DND-41 (cell line): ENCODE data around the gene CAMK4.
A peak's percentile ranks its signal among the peaks of the same experiment; 100 is the strongest.

ENCODE experiments used
- ATAC-seq: fragments of 200-7000 bp; cut with Tn5 transposase; 3 replicates; pipeline ENCODE4 v1.9.1; 2021; ENCODE audit warnings: low read depth; ENCODE audit not compliant: insufficient read depth
- DNase-seq: peaks from one replicate; pipeline ENCODE4 v3.0.0-alpha.2; 2020
- H2AFZ ChIP-seq: 2 replicates; pipeline ENCODE4 v1.6.0; 2012; ENCODE audit warnings: low read depth, low read length
- H3K27ac ChIP-seq: 2 replicates; pipeline ENCODE4 v1.5.1; 2012; ENCODE audit warnings: low read length, inconsistent platforms
- H3K27me3 ChIP-seq: fragments of 200-600 bp; sonication (generic); 2 replicates; pipeline ENCODE4 v1.6.0; 2012; ENCODE audit warnings: low read length, mild to moderate bottlenecking, inconsistent platforms; ENCODE audit not compliant: insufficient read depth, poor library complexity
- H3K36me3 ChIP-seq: 2 replicates; pipeline ENCODE4 v1.5.1; 2012; ENCODE audit warnings: low read length, inconsistent platforms; ENCODE audit not compliant: insufficient read depth
- H3K4me1 ChIP-seq: 2 replicates; pipeline ENCODE4 v1.5.1; 2012; ENCODE audit warnings: mild to moderate bottlenecking, low read length; ENCODE audit not compliant: insufficient read depth
- H3K4me2 ChIP-seq: 2 replicates; pipeline ENCODE4 v1.6.0; 2012; ENCODE audit warnings: mild to moderate bottlenecking, moderate library complexity, low read length, inconsistent platforms; ENCODE audit not compliant: insufficient read depth
- H3K4me3 ChIP-seq, 2 experiments: fragments of 200-600 bp in 1 of 2; shearing (Covaris generic) in 1 of 2; 2 replicates each; pipeline ENCODE4 v1.5.1; 2012 to 2016; ENCODE audit warnings: inconsistent platforms in 2 of 2, low read length in 2 of 2, mild to moderate bottlenecking in 2 of 2, low read depth in 1 of 2, moderate library complexity in 1 of 2
- H3K79me2 ChIP-seq: 2 replicates; pipeline ENCODE4 v1.6.0; 2012; ENCODE audit warnings: low read length, inconsistent platforms; ENCODE audit not compliant: insufficient read depth
- H3K9ac ChIP-seq: 2 replicates; pipeline ENCODE4 v1.6.0; 2012; ENCODE audit warnings: low read depth, mild to moderate bottlenecking, inconsistent platforms, low read length, moderate library complexity
- H3K9me3 ChIP-seq: 2 replicates; pipeline ENCODE4 v1.5.1; 2012; ENCODE audit warnings: low read length, moderate library complexity, mild to moderate bottlenecking, inconsistent platforms; ENCODE audit not compliant: insufficient read depth, severe bottlenecking
- H4K20me1 ChIP-seq: 2 replicates; pipeline ENCODE4 v1.6.0; 2012; ENCODE audit warnings: low read length; ENCODE audit not compliant: insufficient read depth
- CTCF ChIP-seq: IDR thresholded peaks from 2 replicates; pipeline ENCODE4 v1.5.1; 2012; ENCODE audit warnings: borderline replicate concordance, low read length, moderate library complexity, mild to moderate bottlenecking; ENCODE audit not compliant: poor library complexity, severe bottlenecking; ENCODE audit errors: extremely low read depth
- EZH2 ChIP-seq: IDR thresholded peaks from 3 replicates; pipeline ENCODE4 v1.6.1; 2012; ENCODE audit warnings: borderline replicate concordance, low read depth, mild to moderate bottlenecking, moderate library complexity, low read length, inconsistent platforms; ENCODE audit not compliant: severe bottlenecking

CAMK4 gene

GRCh38 chr5:111422747-111423720 is 198.8 kb downstream of the CAMK4 start:
- H3K9ac ChIP-seq: no peak overlapping the region
- no peaks in the 10 kb centered on the region for H3K36me3 ChIP-seq
- H4K20me1 ChIP-seq: no peaks in the 10 kb centered on the region
- no peaks in the 10 kb centered on the region for H3K27me3 ChIP-seq
- ATAC-seq: no peak
- DNase-seq: no peak
- TF ChIP-seq EZH2 (no peak), CTCF (no peak)
- H3K4me2 ChIP-seq: no peak overlapping the region
- no peak overlapping the region for H2AFZ ChIP-seq
- H3K4me3 ChIP-seq: no peak overlapping the region
- H3K79me2 ChIP-seq: no peaks in the 10 kb centered on the region
- H3K4me1 ChIP-seq: no peaks in the 10 kb centered on the region
- H3K9me3 ChIP-seq: peaks cover 3% of the 10 kb centered on the region
- H3K27ac ChIP-seq: no peak overlapping the region

DNA sequence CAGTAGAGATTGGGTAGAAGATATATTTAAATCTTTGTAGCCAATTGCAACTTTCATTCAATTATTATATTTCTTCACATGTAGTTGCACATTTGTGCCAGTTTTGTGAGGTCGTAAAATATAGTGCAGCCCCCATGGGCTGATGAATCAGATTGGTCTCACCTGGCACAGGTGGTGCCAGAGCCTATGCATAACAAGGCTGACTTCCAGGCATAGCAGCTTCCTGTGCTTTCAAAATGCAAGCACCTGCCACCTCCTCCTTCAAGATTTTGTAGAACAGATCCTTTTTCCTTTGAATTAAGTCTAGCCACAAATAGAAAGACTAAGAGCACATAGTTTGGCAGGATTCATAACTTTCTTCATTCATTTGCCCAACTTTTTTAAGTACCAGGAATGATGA is 201.0 kb downstream of the CAMK4 start:
- no peaks in the 10 kb centered on the region for H3K36me3 ChIP-seq
- no peaks in the 10 kb centered on the region for H4K20me1 ChIP-seq
- no peaks in the 10 kb centered on the region for H3K27me3 ChIP-seq
- TF ChIP-seq EZH2 (no peak), CTCF (no peak)
- no peak overlapping the region for H2AFZ ChIP-seq
- ATAC-seq (no peak), DNase-seq (no peak)
- peaks cover 3% of the 10 kb centered on the region for H3K9me3 ChIP-seq
- H3K27ac ChIP-seq: no peak overlapping the region
- H3K4me1 ChIP-seq: no peaks in the 10 kb centered on the region
- H3K79me2 ChIP-seq: no peaks in the 10 kb centered on the region
- no peak overlapping the region for H3K4me3 ChIP-seq
- H3K4me2 ChIP-seq: no peak overlapping the region
- no peak overlapping the region for H3K9ac ChIP-seq

- no peak overlapping the region for H3K4me2 ChIP-seq
- ATAC-seq: 0 out of 3 replicates have a peak, but pooled peaks have one; percentile 45
- TF ChIP-seq EZH2 (no peak), CTCF (no peak)
- H4K20me1 ChIP-seq: no peaks in the 10 kb centered on the region
- DNase-seq: no peak
- no peak overlapping the region for H3K27ac ChIP-seq
- no peaks in the 10 kb centered on the region for H3K27me3 ChIP-seq
- no peaks in the 10 kb centered on the region for H3K4me1 ChIP-seq
- H3K9me3 ChIP-seq: peaks cover 3% of the 10 kb centered on the region
- no peak overlapping the region for H3K9ac ChIP-seq
- no peak overlapping the region for H3K4me3 ChIP-seq
- H3K36me3 ChIP-seq: no peaks in the 10 kb centered on the region
- no peak overlapping the region for H2AFZ ChIP-seq
- H3K79me2 ChIP-seq: no peaks in the 10 kb centered on the region
These were observed 203.6 kb downstream of the CAMK4 start for GRCh38 chr5:111427762-111428161.
